Adipocyte (in vitro differentiated cells): ENCODE results near the gene COMMD1.
"Not testable (repeated sequence)": the region's sequence is repeated elsewhere in the genome, so short reads cannot be mapped to it uniquely, and the experiment has no call there.

ENCODE experiments used
- DNase-seq: peaks from one replicate; pipeline ENCODE4 v3.0.0-alpha.2; 2015; ENCODE audit warnings: low read depth
- H3K27me3 ChIP-seq: replicated peaks from 2 replicates; pipeline ENCODE4 v1.7.0; 2013; ENCODE audit warnings: mild to moderate bottlenecking, low read length, moderate library complexity; ENCODE audit not compliant: control insufficient read depth, insufficient read depth
- H3K36me3 ChIP-seq: 2 replicates; pipeline ENCODE4 v1.7.0; 2013; ENCODE audit warnings: low read length, mild to moderate bottlenecking, moderate library complexity; ENCODE audit not compliant: control insufficient read depth, insufficient read depth, severe bottlenecking
- H3K4me1 ChIP-seq: 2 replicates; pipeline ENCODE4 v1.7.0; 2013; ENCODE audit warnings: mild to moderate bottlenecking, low read length, moderate library complexity; ENCODE audit not compliant: control insufficient read depth, insufficient read depth
- H3K4me3 ChIP-seq: 2 replicates; pipeline ENCODE4 v1.7.0; 2013; ENCODE audit warnings: mild to moderate bottlenecking, low read length, moderate library complexity
- H3K9ac ChIP-seq: 2 replicates; pipeline ENCODE4 v1.7.0; 2013; ENCODE audit warnings: mild to moderate bottlenecking, low read length, moderate library complexity
- H3K9me3 ChIP-seq: 2 replicates; pipeline ENCODE4 v1.7.0; 2013; ENCODE audit warnings: mild to moderate bottlenecking, low read length, moderate library complexity; ENCODE audit not compliant: control insufficient read depth

COMMD1 gene

DNA sequence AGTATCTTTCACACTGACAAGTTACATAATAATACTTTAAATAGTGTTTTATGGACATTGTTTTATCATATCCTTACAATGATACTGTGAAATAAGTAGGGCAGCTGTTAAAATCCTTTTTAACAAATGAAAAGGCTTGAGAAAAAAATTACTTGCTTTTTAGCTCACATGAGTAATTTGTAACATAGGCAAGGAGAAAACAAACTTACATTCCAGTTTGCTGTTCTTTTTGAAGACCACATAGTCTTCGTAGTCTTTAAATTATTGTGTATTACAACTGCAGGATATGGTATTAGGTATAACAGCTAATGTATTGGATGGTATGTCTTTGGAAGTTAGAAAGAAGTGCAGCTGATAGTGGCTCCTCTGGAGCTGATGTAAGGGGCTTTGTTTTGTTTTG lies 130.8 kb downstream of the COMMD1 start:
- no peak overlapping the region for H3K4me3 ChIP-seq
- H3K36me3 ChIP-seq = no peaks in the 10 kb centered on the region
- H3K9me3 ChIP-seq = no peaks in the 10 kb centered on the region
- no peak overlapping the region for H3K9ac ChIP-seq
- no peaks in the 10 kb centered on the region for H3K27me3 ChIP-seq
- H3K4me1 ChIP-seq = no peaks in the 10 kb centered on the region
- DNase-seq = no peak

DNA sequence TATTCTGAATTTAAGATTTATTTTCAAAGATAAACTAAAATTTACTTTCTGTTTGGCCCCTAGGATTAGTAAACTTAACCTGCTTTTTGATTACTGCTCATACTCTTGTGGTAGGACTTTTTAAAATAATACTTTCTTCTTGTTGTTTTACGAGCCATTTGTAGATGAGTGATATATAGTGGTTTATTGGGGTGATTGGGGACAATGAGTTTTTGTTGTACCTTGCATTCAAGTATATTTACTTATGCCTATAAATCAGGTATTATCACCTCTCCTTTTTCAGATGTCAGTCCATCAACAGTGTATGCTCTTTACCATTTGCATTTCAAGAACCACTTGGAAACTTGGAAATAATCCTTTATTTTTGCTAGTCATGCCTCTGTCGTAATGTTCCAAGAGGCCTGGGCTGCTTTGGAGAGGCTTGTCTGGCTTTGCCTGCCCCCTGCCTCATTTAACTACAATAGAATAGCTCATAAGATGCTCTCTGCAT lies 131.3 kb downstream of the COMMD1 start:
- Histone ChIP-seq H3K4me1 (no peaks in the 10 kb centered on the region), H3K36me3 (no peaks in the 10 kb centered on the region), H3K4me3 (no peak overlapping the region), H3K9ac (no peak overlapping the region), H3K27me3 (no peaks in the 10 kb centered on the region), H3K9me3 (no peaks in the 10 kb centered on the region)
- DNase-seq = no peak

DNA sequence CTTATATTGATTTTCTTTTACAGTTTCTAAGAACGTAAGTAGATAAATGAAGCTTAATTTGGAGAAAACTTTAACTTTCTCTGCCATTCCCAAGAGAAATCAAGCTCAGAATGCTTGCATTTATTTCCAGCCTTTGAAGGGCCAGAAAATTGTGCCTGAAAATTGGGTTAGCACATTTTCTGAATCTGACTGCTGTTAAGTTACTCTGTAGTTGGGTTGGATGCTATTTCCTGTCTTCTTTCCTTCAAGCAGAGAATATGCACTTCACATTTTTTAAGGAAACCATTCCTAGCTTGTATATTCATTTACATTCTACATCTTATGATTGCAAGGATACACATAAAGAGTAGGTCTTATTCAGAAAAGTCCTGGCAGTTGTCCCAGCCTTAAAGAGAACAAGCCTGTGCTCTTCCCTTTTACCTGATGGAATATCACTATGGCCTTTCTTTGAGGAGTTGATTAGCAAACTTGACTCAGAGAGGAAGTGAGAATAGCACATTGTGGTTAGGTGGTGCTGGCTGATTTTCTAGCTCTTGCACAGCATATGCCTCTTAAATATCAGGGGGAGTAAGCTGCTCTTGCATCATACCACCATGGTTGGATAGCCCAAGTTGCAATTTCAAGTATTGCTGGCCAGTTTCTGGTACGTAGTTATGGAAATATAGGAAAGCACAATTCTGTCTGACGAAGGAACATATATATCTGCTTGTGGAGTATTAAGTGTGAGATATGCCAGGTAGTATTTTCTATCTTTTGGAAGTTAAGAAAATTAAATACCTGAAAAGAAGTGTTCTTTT lies 133.7 kb downstream of the COMMD1 start:
- Histone ChIP-seq H3K4me3 (no peak overlapping the region), H3K9ac (no peak overlapping the region), H3K4me1 (no peaks in the 10 kb centered on the region), H3K36me3 (no peaks in the 10 kb centered on the region), H3K27me3 (no peaks in the 10 kb centered on the region), H3K9me3 (no peaks in the 10 kb centered on the region)
- peak; percentile 34 for DNase-seq

DNA sequence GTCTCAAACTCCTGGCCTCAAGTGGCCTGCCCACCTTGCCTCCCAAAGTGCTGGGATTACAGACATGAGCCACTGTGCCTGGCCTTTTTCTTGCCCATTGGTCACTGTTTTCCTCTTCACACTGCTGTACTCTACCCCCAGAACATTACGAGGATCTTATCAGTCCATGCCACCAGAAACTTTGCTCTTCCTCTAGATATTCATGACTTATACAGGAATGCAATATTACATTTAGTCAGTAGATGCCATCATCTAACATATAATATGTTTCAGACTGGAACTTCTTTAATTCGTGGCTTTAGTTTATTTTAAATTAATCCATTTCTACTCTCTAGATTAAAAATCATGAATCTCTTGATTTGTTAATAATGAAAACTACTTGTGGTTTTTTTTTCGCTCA lies 135.5 kb downstream of the COMMD1 start:
- H3K36me3 ChIP-seq = no peaks in the 10 kb centered on the region
- DNase-seq = no peak

DNA sequence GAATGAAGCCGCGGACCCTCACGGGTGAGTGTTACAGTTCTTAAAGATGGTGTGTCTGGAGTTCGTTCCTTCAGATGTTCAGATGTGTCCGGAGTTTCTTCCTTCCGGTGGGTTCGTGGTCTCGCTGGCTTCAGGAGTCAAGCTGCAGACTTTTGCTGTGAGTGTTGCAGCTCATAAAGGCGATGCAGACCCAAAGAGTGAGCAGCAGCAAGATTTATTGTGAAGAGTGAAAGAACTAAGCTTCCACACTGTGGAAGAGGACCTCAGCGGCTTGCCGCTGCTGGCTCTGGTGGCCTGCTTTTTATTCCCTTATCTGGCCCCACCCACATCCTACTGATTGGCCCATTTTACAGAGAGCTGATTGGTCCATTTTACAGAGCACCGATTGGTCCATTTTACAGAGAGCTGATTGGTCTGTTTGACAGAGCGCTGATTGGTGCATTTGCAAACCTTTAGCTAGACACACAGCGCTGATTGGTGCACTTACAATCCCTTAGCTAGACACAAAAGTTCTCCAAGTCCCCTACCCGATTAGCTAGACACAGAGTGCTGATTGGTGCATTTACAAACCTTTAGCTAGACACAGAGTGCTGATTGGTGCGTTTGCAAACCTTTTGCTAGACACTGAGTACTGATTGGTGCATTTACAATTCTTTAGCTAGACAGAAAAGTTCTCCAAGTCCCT lies 136.4 kb downstream of the COMMD1 start:
- not testable (repeated sequence) for DNase-seq, H3K9ac ChIP-seq, H3K9me3 ChIP-seq, H3K4me1 ChIP-seq, H3K4me3 ChIP-seq, H3K27me3 ChIP-seq, H3K36me3 ChIP-seq

More for the DNA sequence above, 135.5 kb downstream of the COMMD1 start:
- H3K4me3 ChIP-seq = no peak overlapping the region
- no peaks in the 10 kb centered on the region for H3K27me3 ChIP-seq
- no peak overlapping the region for H3K9ac ChIP-seq
- peaks cover 6% of the 10 kb centered on the region for H3K9me3 ChIP-seq
- H3K4me1 ChIP-seq = no peaks in the 10 kb centered on the region

DNA sequence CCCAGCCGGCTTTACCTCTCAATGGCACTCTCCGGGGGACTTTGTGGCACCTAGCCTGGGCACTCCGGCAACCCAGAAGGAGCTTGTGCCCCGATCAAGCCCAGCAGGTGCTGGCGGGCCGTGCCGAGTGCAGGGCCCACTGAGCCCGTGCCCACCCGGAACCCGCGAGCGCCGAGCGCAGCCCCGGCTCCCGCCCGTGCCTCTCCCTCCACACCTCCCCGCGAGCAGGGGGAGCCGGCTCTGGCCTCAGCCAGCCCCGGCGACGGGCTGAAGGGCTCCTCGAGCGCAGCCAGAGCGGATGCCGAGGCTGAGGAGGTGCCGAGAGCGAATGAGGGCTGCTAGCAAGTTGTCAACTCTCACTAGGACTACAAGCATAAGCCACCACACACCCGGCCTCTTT lies 136.9 kb downstream of the COMMD1 start:
- Histone ChIP-seq H3K4me3 (no peak overlapping the region), H3K36me3 (no peaks in the 10 kb centered on the region)

DNA sequence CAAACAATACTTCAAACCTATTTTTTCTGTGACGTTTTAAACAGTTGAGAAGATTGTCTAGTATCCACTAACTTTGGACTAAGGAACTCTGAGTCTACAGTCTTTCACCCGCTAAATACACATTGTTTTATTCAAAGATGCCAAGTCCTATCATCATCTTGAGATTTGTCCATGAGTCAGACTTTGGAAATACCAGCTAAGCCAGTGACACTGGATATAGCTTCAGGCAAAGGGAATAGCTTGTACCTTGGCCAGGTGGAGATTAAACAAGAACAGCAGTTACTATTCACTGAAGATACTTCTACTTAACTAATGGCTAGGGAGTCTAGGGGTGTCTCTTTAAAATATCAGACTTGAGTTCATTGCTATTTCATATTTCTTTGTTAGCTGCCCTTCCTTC lies 137.5 kb downstream of the COMMD1 start:
- H3K4me3 ChIP-seq = no peak overlapping the region
- no peak overlapping the region for H3K9ac ChIP-seq
- peaks cover 6% of the 10 kb centered on the region for H3K9me3 ChIP-seq
- H3K27me3 ChIP-seq = no peaks in the 10 kb centered on the region
- no peaks in the 10 kb centered on the region for H3K4me1 ChIP-seq
- no peaks in the 10 kb centered on the region for H3K36me3 ChIP-seq
- DNase-seq = peak; percentile 2

More for the DNA sequence above, 136.9 kb downstream of the COMMD1 start:
- no peak overlapping the region for H3K9ac ChIP-seq
- H3K27me3 ChIP-seq = no peaks in the 10 kb centered on the region
- H3K9me3 ChIP-seq = peaks cover 6% of the 10 kb centered on the region
- H3K4me1 ChIP-seq = no peaks in the 10 kb centered on the region
- DNase-seq = no peak

DNA sequence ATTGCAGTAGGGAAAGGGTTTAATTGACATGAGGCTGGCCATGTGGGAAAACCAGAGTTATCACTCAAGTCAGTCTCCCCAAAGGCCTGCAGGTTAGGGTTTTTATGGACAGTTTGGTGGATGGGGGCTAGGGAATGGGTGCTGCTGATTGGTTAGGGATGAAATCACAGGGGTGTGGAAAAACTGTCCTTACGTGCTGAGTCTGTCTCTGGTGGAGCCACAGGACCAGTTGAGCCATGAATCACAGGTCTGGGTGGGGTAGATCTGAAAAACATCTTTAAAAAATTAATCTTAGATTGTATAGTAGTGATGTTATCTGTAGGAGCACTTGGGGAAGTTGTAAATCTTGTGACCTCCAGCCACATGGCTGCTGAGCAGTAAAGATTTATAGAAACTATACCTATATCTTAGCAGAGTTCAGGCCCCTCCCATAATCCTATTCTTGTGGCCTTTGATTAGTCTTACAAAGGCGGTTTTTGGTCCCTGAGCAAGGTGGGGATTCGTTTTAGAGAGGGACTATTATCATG lies 139.6 kb downstream of the COMMD1 start:
- no peaks in the 10 kb centered on the region for H3K36me3 ChIP-seq
- peaks cover 6% of the 10 kb centered on the region for H3K9me3 ChIP-seq
- no peak overlapping the region for H3K4me3 ChIP-seq
- H3K27me3 ChIP-seq = no peaks in the 10 kb centered on the region
- no peak for DNase-seq
- H3K9ac ChIP-seq = no peak overlapping the region
- H3K4me1 ChIP-seq = no peaks in the 10 kb centered on the region

DNA sequence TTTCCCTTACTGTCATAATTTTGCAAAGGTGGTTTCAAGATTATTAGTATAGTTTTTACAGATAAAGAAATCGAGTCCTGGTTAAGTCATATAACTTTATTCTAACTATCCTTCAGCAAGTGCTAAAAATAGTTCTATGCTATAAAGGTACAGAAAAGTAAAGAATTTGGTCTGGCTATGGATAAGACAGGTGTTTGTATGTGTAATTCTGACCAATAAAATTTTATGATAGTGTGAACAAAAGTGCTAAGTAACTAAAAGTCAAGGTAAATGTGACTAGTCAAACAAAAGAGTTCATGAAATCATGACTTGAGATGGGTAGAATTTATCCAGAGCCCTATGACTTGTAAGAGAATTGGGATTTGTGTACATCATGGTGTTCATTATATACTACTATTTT lies 140.7 kb downstream of the COMMD1 start:
- Histone ChIP-seq H3K9ac (no peak overlapping the region), H3K27me3 (no peaks in the 10 kb centered on the region), H3K9me3 (peaks cover 6% of the 10 kb centered on the region), H3K4me3 (no peak overlapping the region), H3K4me1 (no peaks in the 10 kb centered on the region), H3K36me3 (no peaks in the 10 kb centered on the region)
- DNase-seq = no peak

DNA sequence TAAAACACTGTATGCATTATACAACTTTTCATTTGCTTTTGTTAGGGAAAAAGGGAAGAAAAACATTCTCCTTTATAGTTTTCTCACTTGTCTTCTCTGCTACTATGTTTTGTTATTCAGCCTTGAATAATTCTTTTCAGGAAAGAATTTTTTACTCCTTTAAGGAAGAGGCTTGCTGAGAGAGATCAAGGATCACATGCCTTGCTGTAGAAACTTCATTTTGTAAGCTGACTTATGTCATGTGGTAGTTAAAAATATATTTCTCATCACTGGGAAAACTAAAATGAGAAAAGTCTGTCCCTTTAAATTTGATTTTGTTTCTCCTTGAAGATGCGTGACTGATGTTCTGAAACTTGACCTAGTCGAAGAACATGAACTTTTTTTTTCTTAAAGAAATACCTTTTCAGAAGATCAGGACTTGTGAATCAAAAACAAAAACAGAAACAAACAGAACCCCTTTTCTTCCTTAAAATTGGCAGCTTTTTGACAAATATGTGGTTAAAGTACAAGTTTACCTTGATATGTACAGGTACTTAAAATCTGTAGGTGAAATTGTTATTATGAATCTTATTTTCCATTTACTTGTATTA lies 145.1 kb downstream of the COMMD1 start:
- DNase-seq = no peak
- H3K27me3 ChIP-seq = no peaks in the 10 kb centered on the region
- H3K4me1 ChIP-seq = no peaks in the 10 kb centered on the region
- no peaks in the 10 kb centered on the region for H3K36me3 ChIP-seq
- H3K9ac ChIP-seq = no peak overlapping the region
- H3K4me3 ChIP-seq = no peak overlapping the region
- no peaks in the 10 kb centered on the region for H3K9me3 ChIP-seq
